C4-2B (cell line): Measurements from ENCODE around the gene VTI1A.

ENCODE experiments used
- ZFX ChIP-seq: fragments of 450-650 bp; IDR thresholded peaks from 2 replicates; pipeline ENCODE4 v1.6.1; 2017
- TF ChIP-seq, protein P1 (sequence below): fragments of 450-650 bp; conservative IDR thresholded peaks from 2 replicates; pipeline ENCODE4 v1.5.1; 2017; ENCODE audit warnings: mild to moderate bottlenecking

DNA sequence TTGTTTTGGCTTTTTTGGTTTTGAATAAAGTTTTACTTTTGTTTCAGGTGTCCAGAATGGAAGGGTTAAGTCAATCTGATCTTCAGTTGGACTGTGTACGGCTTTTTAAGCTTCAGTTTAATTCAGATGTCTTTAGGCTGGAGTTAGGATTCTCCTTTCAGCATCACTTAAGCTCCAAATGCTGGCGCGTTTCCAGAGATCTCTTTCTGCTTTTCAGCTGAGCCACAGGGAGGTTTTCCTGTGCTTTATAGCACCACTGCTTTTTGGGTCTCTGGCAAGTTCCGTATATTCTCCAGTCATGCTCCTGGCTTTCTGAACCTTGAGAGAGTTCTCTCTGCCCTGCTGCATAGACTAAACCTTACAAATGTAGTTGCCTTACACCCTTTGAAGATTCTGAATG lies 60.0 kb downstream of the VTI1A start:
- TF ChIP-seq, protein P1, sequence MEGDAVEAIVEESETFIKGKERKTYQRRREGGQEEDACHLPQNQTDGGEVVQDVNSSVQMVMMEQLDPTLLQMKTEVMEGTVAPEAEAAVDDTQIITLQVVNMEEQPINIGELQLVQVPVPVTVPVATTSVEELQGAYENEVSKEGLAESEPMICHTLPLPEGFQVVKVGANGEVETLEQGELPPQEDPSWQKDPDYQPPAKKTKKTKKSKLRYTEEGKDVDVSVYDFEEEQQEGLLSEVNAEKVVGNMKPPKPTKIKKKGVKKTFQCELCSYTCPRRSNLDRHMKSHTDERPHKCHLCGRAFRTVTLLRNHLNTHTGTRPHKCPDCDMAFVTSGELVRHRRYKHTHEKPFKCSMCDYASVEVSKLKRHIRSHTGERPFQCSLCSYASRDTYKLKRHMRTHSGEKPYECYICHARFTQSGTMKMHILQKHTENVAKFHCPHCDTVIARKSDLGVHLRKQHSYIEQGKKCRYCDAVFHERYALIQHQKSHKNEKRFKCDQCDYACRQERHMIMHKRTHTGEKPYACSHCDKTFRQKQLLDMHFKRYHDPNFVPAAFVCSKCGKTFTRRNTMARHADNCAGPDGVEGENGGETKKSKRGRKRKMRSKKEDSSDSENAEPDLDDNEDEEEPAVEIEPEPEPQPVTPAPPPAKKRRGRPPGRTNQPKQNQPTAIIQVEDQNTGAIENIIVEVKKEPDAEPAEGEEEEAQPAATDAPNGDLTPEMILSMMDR, result no peak
- no peak for TF ChIP-seq ZFX
